HG02763 (cell line): ENCODE results near the gene KIAA2012.
"Not testable (repeated sequence)": the region's sequence is repeated elsewhere in the genome, so short reads cannot be mapped to it uniquely, and the experiment has no call there.

Source experiments
- ATAC-seq: cut with Tn5 transposase; IDR thresholded peaks from one replicate; pipeline ENCODE4 v1.9.1; 2021; ENCODE audit warnings: mild to moderate bottlenecking, moderate library complexity; ENCODE audit not compliant: unreplicated experiment

KIAA2012 gene

DNA sequence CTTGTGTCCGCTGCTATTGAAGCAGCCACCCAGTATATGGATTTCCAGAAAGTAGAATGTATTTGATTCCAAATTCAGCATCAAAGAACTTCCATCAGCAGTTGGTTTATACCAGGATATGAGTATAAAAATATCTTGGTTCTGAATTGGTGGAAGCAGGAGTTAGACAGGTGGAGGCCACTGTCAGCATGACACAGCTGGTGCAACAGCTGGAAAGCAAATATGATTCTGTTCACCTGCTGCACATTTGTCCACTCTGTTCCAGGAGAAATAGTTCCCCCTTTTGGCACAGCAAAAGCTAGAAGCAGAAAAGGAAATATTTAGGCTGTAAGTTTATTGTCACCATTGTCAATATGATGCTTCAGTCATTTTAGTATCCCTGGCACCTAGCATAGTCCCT, 41.2 kb downstream of the KIAA2012 start:
- ATAC-seq: no peak

DNA sequence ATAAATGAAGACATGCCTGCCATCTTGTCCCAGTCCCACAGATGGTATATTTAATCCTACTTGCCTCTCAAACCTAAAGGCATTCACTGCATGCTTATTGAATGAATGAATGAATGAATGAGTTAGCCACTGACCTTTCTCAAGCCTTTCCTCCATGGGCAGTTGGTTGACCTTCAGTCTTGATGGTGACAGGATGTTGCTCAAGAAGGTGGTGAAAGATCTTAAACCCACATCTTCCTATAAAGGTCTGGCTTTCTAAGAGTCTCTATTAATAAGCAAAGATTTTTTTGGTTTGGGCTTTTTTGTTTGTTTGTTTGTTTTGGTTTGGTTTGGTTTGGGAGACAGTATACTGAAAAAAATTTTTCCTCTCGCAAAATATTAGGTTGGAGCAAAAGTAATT, 41.7 kb downstream of the KIAA2012 start:
- ATAC-seq: no peak

DNA sequence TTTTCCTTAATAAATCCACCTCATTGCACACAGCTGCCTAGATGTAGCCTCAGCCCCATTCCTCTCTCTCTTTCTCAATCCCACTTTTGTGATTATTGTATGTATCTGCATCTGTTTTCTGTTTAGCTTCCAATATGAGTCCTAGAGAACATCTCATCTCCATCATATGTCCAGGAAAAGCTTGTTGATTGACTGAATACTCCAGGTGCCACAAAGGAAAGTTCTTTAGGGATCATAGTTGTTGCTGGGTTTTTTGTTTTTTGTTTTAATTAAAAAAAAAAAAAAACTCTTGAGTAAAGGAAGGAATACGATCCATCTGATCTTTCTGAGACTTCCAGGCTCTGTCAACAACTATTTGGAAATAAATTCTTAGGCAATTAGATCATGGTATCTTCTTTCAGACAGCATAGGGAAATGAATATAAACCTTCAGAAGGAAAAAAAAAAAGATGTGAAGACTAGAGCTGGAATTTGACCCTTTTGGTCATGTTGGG, 42.5 kb downstream of the KIAA2012 start:
- ATAC-seq: no peak

DNA sequence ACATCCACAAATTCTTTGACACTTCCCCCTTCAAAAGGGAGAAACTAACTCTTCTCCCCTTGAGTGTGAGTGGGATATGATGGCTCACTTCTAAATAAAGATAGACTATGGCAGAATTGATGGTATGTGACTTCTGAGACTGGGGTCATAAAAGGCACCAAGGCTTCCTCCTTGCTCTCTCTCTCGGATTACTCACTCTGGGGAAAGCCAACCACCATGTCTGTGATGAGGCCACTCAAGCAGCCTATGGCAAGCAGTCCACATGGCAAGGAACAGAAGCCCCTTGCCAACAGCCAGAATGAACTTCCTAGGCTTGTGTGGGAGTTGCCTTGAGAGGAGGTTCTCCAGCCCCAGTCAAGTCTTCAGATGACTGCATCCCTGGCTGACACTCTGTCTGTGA, 43.6 kb downstream of the KIAA2012 start:
- ATAC-seq: no peak

DNA sequence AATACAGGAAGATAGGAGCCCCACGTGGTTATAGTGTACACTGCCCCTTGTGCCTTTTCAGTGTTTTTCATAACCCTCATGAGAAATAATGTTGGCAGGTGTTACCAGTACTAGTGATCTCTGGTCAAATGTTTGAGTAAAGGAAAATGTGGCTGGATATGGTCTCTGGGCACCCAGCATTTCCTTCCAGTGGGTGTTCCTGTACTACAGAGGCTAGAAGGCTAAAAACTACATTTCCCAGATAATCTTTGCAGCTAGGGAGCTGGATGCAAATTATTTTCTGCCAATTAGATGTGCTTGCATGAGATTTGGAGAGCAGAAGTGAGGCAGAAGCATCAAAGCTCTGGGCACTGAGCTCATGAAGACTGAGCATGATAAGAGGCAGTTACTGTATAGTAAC, 45.1 kb downstream of the KIAA2012 start:
- ATAC-seq: no peak

DNA sequence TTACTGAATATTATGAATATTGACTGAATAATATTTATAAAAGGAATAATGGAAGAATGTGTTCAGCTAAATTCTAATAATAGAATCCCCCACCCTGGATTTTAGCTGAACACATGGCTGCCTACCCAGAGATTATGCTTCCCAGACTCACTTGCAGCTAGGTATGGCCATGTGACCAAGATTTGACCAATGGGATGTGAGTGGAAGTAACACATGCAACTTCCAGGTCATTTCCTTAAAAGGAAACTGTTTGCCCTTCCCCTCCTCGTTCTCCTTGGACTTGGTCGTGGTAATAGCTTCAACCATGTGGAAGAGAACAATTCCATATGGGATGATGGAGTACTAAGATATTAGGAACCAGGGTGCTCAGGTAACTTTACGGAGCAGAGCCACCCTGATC, 47.8 kb downstream of the KIAA2012 start:
- ATAC-seq: no peak

DNA sequence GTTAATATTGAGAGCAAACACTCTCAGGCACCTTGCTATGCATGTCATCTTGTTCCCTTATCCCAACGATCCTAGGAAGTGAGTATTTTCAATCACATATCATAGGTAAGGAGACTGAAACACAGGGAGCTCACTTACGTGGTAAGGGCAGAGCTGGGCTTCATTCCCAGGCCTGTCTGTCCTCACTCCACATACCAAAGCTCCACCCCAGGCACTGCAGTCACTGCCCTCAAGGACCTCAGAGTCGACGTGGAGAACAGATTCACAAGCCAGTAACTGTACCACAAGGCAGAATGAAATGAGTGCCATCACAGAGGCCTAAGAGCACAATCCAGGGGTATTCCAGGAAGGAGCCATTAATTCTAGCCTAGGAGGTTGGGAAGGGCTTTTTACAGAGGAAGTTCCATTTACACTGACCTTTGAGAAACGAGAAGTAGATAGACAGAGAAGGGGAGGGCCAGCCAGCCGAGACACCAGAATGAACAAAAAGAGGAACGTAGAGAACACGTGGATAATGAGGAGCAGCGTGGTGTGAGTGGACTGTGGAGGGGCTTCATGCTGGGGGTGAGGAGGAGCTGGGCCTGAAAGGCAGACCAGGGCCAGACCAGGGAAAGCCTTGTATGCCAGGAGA, 48.6 kb downstream of the KIAA2012 start:
- ATAC-seq: no peak

DNA sequence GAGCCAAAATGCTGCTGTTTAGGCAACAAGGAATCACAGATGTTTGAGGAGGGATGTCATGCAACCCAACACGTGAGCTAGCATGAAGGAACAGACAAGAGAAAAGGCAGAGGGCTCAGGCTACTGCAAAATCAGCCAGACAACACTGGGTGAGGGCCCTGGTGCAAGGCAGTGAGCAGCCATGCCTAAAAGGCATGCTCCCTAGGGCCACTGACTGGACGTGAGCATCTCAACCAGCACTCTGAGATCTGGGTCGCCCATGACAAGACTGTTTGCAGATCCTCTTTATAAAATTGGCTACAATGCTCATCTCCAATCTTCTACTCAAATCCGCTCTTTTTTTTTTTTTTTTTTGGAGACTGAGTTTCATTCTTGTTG, 49.1 kb downstream of the KIAA2012 start:
- ATAC-seq: no peak

DNA sequence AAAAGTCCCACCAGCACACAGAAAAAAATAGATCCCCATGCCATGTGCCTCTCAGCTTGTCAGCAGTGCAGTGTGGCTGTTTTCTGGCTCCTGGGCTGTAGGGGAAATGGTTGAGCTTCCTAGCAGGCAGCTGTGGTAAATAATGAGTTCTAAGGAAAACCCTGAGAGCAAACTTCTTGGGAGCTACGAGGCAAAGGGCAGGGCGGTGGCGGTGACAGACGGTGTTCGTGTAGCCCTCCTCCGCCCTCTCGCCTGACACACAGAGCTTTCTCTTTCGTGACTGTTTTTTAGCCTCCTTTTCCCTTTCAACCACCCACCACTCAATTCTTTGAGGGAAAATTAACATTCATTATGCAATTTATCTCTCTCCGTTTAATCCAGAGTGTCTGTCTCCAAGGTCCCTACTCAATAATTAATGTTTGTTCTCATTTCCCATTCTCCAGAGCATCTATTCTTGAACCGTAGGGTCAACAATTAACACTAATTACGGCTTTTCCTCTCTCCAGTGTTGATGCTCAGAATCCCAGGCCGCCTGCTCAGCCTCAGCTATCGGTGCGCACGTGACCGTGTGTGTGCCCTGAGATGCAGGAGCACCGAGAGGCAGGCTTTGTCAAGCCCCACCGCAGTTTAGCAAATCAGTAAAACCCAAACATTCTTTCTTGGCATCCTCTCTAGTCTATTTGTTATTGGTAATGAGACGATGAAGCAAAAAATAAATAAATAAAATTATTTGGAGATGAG, 50.1 kb downstream of the KIAA2012 start:
- no peak for ATAC-seq

DNA sequence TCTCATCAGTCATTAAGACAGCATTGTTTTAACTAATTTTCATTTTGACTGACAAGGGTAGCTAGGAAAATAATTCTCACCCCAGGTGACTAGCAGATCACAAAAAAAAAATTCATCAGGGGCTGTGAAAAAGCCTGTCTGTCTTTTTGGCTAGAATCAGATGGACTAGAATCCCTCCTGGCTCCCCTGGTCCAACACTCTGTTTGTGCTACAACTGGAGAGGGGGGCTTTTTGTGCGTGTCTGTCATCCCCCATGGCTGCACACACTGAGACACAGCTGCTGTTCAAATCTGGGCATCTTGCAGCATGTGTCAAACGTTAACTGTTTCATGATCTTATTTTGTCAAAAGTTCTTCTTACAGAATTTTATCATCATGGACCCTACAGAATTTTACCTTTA, 51.2 kb downstream of the KIAA2012 start:
- no peak for ATAC-seq

DNA sequence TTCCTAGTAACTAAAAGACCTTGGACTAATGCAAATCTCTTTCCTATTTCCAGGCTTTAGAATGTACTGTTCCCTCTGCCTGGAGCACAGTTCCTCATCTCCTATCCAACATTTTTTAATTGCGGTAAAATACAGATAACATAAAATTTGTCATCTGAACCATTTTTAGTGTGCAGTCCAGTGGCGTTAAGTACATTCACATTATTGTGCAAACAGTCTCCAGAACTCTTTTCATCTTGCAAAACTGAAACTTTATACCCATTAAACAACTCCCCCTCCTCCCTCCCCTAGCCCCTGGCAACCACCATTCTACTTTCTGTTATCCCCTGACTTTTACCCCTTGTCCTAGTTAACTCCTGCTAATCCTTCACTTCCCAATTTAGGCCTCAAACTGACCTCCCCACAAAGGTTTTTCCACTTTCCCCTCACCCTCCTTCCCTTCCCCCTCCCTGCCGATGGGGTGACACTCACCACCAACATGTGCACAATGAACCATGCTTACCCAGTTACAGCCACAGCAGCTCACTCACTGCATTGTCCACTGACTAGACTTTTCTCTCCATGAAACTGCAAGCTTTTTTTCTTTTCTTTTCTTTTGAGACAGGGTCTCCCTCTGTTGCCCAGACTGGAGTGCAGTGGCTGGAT, 54.8 kb downstream of the KIAA2012 start:
- ATAC-seq: no peak

DNA sequence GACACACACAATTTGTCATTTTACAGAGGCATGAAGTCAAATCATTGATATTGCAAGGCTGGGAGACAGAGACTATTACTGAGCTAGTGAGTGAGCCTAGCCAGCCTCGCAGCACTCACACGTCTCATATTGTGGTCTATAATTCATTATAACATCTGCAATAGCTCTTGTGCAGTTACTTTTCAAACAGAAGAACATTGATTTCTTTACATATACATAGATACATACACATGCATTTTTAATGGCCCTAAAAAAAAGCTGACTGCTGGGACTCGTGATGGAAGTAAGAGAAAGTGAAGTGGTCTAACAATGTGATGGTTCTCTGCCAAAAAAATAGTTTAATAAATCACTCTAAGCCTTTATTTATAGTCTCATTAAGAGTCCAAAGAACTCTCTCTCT, 56.8 kb downstream of the KIAA2012 start:
- no peak for ATAC-seq

DNA sequence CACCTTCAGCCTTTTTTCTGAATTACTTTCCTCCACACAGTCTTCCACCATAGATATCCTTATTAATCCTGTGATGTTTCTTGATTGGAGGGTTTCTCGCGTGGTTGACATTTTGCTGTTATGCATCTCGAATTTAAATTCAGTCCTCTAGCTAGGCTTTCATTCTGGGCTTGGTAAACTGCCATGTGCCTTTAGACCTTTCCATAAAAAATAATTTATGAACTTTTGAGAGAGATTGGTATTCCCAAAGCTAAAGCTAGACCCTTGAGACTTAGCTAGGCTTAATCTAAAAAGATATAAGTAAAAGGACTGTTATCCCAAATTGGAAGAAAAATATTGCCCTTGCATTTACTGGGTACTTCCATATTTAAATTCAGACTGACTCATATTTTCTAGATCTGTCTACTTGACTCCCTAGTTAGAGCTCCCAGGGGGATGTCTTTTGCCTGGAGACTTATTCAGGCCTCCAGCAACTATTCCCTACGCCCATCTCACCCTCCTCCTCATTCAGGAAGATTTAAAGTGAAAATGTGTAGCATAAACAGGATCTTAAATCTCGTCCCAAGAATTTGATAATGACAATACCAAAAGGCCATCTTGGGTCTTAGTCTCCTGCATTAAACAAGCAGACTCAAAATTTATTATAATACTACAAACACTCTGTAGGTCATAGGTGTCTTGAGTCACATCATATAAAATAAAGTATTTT, 60.3 kb downstream of the KIAA2012 start:
- ATAC-seq: no peak

DNA sequence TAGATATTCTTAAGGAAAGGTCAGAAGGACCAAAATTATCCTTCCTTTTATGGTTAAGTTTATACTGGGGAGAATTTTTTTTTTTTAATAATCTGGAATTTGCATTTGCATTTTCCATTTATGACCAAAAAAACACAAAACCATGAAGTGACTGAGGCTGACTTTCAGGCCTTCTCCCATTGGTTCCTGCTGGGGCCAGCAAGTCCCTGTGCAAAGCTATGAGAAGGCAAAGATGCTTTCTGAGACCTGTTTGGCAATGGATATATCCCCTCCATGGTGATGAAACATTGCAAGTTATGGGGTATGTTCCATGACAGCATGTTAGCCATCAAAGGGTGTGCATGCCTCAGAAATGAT, 60.8 kb downstream of the KIAA2012 start:
- no peak for ATAC-seq

DNA sequence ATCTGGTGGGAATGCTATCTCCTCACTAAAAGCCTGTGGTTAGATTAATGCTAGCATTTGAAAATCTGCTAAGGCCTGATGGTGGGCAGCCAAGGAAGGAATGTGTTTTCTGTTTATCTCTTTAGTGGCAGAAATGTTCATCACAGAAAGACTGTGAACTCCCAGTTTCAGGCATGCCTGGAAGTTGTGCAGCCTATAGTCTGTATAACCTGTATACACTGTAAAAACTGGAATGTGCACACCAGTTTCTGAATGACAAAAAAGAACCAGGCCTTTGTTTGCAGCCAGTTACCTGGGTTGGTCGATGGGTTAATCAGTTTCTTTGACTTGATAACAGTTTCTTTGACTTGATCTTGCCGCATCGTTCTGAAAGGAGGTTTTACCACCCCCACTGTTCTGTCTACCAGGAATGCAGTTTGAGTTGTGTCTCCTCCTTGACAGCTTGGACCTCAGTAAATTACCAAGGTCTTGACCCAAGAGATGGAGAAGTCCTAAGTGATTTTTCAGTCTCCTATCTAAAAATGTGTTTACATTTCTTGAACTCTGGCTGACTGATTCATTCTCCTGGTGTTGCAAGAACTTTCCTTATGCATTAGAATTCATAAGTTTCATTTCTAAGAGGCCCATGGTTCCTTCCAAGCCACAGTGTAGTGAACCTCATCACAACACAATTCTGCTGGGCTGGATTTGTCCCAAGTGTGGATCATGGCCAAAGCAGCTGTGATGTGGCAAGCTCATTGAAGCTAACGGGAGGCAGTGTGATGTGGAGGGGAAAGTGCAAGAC, 62.2 kb downstream of the KIAA2012 start:
- ATAC-seq: no peak

DNA sequence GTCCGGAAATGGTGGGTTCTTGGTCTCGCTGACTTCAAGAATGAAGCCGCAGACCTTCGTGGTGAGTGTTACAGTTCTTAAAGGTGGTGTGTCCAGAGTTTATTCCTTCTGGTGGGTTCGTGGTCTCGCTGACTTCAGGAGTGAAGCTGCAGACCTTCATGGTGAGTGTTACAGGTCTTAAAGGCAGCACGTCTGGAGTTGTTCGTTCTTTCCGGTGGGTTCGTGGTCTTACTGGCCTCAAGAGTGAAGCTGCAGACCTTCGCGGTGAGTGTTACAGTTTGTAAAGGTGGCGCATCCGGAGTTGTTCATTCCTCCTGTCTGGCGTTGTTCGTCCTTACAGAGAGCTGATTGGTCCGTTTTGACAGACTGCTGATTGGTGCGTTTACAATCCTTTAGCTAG, 63.0 kb downstream of the KIAA2012 start:
- not testable (repeated sequence) for ATAC-seq

DNA sequence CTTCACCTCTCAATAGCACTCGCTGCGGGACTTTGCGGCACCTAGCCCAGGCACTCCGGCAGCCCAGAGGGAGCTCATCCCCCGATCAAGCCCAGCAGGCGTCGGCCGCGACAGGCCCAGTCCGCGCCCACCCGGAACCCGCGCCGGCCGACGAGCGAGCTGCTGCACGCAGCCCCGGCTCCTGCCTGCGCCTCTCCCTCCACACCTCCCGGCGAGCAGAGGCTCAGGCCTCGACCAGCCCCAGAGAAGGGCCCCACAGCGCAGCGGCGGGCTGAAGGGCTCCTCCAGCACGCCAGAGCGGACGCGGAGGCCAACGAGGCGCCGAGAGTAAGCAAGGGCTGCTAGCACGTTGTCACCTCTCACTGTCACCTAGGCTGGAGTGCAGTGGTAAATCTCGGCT, 63.5 kb downstream of the KIAA2012 start:
- no peak for ATAC-seq

DNA sequence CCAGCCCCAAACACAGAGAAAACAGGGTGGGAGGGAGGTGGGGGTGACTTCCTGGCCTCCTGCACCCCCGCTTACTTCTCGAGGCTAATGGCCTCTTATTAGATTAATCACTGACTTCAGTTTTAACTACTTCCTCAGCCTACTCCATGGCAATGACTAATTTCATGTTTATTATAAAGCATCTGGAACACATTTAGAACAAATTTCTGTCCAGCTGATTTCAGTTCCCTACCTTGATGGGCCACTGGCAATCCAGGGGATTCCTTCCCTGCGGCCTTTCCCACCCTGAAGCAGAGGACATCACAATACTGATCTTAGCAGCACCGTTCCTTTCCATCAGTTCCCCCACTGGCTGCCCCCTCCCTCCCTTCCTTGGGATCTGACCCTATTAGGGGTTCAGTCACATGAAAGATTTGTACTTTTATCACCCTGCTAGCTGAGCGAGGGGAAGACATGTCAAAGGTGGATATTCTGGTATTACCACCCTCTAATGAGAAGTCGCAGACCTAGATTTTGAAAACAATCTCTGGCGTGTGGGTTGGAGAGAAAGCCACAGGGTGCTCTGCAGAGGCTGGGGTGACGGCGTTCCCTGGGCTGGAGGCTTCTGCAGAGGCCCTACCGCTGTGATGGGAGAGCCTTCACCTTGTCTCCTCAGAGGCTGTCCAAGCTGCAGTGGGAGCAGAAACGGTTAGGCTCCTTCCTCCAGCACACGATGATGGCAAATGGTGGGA, 67.6 kb downstream of the KIAA2012 start:
- ATAC-seq: no peak

DNA sequence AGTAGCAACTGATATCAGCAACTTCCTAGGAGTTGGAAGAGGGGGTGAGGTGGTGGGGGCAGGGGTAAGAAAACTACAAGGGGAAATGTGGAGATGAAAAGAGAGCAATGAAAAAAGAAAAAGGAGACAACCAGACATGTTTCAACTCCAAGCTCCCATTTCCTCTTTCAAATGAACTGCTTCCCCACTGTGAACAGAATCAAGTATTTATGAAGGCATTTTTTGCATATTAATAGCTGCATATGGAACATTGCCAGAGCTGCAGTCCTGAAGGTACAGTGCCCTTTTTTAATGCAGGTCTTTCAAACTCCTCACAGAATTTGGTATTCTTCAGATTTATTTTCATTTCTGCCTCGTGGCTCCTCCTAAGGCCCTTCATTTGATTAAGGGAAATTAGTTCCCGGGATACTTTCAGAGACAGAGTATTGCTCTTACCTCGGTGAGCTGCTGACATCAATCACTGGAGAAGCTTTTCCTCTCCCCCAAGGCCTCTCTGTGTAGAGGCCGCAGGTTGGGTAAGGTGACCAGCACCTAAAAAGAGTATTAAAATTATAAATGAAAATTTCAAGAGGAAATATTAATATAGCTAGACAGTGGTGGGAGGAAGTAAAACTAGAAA, 68.4 kb downstream of the KIAA2012 start:
- no peak for ATAC-seq

DNA sequence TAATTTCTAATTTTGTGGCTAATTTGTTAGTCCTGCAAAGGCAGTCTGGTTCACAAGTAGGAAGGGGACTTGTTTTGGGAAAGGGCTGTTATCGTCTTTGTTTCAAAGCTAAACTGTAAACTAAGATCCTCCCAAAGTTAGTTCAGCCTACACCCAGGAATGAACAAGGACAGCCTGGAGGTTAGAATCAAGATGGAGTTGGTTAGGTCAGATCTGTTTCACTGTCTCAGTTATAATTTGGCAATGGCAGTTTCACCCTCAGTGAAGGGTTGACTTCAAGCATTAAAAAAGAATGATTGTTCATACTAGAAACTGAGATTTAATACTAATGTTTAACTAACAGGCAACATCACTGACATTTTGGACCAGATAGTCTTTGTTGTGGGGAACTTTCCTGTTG, 69.5 kb downstream of the KIAA2012 start:
- no peak for ATAC-seq
